T-helper 2 cell (primary cell): ENCODE data around the gene DPF1.
A peak's percentile ranks its signal among the peaks of the same experiment; 100 is the strongest.

Source experiments
- DNase-seq, 5 experiments: peaks; one replicate each; pipeline versions ENCODE4 v3.0.0 to v3.0.0-alpha.2; 2012 to 2022

Gene DPF1

DNA sequence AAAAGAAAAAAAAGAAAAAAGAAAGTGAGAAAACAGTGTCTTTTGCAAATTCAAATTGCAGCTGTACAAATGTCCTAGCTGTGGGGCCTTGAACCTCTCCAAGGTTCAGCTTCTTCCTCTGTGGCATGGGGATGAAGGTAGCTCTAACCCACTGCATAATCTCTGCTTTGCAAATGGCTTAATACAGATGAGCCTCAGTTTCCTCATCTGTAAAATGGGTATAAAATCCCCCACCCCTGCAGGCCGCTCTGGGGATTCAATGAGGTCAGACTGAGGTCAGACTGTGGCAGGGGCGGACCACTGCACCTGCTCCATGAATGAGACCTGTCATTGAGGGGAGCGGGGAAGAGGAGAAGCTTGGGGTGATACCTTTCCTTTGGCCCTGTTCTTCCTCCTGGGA is 5.8 kb downstream of the DPF1 start:
- DNase-seq, result no peak

DNA sequence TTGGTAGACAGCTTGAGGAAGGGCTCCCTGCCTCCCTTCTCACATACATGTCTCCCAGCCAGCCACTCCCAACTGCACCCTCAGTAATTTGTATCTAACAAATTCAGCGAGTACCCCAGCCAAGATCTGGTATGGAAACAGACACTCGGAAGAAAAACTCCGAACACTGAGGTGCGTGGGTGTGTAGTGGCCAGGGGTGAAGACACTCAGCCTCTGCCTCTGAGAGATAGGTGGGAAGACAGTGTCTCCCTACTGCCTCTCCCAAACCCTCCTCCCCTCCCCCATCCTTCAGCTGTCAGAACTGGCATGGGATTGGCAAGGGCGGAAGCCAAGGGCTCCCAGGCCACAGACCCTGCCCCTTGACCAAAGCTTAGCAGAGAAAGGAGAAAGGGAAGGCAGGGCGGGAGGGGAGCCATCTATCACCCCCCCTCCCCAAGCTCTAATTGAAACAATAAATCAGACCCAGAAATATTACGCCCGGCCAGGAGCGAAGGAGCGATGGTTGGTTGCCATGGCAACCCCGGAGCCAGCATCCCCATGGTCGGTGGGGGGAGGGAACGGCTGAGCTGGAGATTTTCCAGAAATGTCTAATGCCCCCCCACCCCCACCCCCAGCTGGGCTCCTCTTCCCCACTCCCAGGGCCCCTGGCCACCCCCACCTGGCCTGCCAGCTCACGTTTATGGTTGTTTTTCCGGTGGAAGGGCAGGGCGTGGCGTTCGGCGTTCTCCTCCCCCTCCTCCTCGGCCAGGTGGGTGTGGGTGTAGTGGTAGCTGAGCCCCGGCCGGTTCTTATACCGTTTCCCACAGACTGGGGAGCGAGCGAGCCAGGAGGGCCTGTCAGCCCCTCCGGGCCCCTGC is 7.0 kb downstream of the DPF1 start:
- no peak for DNase-seq

DNA sequence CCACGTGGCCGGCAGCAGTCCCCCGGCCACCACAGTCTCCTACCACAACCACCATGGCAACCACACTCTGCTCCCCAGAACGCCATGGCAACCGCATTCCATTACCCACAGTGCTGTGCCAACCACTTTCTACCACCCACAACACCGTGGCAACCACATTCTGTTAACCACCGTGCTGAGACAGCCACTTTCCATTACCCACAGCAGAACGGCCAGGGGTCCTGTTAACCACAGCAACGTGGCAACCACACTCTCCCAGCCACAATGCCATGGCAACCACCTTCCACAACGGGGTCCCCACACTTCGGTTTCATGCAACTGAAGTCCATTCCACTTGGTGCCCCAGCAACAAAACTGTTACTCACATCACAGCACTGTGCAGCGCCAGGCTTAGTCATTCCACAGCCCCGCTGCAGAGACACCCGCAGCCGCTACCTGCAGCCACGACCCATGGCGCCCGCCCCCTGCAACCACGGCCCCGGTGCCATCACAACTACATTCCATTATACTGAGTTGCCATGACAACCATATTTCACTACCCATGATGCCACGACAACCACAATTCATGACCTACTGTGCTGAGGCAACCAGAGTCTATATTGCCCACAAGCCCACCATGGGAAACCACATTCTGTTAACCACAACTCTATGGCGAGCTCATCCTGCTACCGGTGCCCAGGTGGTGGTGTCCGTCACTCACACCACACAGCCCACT is 10.0 kb downstream of the DPF1 start:
- peak in 4 of 5 experiments; percentile 28 to 94 (median 57) for DNase-seq

DNA sequence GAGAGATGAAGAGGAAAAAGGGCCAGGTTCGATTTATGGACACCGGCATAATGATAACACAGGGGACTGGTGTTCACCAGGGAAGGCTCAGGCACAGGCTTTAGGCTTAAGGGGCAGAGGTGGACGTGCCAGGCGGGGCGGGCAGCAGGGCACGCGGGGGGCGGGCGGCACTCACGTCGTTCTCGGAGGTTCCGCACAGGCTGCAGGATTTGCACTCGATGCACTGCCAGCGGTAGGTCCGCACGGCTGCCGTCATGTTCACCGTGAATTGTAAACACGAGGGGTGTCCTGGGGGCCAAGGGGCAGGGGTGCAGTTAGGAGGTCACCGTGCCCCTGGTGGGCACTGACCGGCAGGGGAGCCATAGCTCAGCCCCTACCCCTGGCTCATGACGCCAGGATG is 10.6 kb downstream of the DPF1 start:
- no peak for DNase-seq

DNA sequence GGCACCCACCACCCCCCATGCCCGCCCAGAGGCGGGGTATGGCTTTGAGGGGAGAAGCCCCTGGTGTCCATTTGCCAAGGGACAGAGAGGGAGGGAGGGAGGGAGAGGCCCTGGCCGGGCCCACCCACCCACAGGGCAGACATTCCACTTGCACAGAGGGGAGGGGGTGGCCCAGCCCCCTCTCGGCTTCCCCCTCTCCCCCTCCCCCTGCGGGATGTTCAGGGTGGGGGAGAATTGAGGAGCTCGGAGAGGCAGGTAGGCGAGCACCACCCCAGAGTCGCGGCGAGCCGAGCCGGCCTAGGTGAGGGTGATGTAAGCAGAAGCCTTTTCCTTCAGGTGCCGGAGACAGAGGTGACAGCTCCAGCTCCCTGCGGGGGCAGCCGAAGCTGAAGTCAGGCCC is 12.3 kb downstream of the DPF1 start:
- DNase-seq, result no peak

DNA sequence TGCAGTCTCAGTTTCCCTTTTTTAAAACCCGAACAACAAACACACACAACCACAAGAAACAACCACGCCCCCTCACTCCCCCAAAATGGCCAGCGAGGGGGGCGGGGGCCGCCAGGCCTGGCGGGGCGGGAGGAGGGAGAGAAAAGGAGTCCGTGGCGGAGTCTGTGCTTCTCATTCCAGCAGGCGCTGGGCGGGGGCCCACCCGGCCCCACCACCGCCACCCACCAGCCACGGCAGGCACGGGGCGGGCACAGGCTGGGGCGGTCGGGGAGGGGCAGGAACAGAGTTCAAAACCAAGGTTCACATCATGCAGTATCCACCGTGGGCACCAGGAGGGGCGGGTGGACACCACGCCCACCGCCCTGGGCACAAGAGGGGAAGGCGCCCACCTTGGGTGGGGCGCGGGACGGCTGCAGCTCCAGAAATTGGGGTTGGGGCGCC is 12.9 kb downstream of the DPF1 start:
- DNase-seq, result no peak

DNA sequence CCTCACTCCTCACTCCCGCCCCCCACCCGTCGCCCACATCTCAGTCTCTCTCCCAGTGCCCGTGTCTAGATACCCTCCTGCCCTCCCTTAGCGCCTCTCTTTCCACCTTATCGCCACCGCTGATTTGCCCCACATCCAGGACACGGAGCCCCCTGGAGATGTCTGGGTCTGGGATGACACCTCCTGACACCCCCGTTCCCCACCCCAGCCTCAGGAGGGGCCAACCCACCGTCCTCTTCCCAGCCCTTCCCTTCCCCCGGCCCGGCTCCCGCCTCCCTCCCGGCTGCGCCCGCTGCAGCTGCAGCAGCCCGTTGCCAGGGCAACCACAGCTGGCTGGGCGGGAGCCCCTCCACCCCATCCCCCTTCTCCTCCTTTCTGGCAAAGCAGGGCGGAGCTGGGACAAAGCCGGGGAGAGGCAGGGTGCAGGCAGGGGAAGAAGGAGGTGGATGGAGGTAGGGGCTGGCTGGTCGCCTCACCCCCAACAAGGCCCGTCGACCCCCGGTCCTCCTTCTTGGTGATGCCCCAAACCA is 13.5 kb downstream of the DPF1 start:
- DNase-seq, result no peak

DNA sequence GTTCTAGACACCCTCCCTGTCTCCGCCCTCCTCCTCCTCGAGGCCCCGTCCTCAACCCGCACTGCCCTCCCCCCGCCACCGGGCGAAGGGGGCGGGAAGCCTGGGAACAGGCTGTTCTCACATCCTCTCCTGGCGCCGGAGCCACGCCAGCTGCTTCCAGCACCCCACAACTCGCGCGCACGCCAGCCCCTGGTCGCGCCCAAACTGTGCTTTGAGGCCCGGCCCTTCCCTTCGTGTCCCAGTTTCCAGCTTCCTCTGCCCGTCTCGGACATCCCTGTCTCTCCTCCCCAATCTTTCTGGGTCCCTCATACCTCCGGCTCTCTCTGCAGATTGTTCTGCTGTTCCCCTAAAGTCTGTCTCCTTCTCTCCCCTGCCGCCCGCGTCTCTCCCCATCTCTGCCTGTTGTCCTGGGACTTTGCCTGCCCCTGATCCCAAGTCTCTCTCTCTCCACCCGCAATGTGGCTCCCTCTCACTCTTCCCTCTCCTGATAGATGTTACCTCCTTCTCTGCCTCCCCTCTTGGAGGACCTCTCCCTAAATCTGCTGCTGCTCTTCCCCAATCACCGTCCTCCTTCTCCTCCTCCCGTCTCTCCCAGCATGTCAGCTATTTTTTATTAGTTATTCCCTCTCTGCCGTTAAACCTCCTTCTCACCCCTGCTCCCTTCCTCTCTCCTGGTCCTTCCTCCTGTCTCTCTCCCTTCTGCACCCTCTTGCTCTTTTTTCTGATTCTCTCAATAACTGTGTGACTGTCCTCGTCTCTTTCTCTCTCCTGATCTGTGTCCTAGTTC is 14.2 kb downstream of the DPF1 start:
- DNase-seq, result no peak

DNA sequence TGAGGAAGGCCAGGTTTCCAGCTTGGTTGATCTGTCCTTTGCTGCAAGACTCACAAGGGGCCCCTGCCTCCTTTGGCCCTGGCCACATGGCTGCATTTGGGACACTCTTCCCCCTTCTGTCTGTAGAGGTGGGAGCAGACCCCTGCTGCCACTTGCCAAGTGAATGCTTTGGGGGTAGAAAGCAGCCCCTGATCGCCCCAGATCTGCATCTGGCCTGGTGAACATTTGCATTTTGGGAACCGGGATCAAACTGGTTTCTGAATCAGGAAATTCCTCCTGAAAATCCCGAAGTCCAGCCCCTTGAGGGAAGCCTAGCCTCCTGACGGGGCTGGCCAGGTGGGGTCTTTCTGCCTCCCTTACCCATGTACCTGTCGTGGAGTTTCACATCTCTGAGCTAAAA is 14.9 kb downstream of the DPF1 start:
- no peak for DNase-seq

DNA sequence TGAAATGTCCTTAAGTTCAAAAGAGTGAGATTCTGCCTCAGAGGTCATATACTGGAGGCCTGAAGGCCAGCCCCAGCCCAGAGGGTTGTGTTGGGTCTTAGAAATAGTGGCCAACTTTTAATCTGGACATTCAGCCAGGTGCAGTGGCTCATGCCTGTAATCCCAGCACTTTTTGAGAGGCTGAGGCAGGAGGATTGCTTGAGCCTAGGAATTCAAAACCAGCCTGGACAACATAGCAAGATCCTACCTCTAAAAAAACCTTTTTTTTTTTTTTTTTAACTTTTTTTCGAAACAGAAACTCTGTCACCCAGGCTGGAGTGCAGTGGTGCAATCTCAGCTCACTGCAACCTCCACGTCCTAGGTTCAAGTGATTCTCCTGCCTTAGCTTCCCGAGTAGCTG is 15.5 kb downstream of the DPF1 start:
- no peak for DNase-seq

DNA sequence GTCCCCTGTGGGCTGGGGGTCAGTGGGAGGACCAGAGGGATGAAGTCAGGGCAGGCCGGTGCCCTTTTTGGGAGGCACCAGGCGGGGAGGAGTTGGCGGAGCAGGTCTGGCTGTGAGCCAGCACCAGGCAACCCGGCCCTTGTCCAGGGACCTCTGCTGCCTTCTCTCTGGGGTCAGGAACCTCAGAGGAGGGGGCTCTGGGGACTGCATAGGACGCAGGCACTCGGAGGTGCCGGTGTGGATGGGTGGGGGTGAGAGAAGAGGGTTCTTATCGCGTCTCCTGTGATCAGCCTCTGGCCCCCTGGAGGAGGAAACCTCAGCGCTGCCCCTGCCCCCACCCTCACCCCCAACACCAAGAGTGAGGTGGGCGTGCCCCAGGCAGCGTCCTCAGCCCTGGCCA is 16.5 kb downstream of the DPF1 start:
- DNase-seq, result no peak

DNA sequence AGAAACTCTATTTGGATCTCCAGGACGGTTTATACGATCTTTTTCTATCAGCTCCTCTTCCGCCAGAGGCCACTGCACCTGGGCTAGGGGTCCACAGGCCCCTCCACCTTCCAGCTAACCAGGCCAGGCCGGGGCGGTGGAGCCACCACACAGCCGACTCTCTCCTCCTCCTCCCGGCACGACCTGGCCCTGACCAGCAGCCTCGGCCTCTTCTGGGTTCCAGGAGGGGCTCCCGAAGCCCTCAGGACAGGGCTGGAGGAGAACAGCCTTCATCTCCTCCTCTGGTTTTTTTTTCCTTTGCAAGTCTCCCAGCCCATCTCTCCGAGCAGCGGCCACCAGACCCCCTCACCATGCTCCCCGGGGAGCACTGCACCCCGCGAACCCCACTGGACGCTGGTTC is 17.1 kb downstream of the DPF1 start:
- no peak for DNase-seq

DNA sequence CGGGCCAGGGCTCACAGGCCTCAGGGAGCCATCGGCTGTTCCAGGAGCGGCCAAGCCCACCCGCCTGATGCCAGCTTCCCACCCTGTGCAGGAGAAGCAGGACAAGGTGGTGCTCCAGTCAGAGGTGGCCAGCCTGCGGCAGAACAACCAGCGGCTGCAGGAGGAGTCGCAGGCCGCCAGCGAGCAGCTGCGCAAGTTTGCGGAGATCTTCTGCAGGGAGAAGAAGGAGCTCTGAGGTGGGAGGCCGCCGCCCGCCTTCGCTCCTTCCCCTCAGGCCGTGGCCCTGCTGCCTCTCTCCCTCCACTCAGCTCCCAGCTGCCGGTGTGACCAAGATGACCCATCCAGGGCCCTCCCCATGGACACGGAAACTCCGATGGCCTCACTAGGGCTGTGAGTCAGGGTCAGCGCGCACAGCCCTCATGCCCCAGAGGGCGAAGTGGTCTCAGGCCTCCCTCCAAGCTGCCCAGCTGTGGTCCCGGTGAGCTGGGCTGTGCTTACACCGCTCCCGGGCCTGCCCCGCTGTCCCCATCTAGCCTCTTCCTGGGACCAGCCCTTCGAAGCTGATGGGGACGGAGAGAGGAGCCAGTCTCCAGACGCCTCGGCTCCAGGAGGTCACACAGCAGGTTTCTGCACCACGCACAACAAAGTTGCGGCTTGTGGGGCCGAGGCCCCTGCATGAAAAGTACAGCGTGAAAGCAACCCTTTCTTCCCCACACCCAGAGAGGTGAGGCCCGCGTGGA is 17.8 kb downstream of the DPF1 start:
- DNase-seq, result no peak

DNA sequence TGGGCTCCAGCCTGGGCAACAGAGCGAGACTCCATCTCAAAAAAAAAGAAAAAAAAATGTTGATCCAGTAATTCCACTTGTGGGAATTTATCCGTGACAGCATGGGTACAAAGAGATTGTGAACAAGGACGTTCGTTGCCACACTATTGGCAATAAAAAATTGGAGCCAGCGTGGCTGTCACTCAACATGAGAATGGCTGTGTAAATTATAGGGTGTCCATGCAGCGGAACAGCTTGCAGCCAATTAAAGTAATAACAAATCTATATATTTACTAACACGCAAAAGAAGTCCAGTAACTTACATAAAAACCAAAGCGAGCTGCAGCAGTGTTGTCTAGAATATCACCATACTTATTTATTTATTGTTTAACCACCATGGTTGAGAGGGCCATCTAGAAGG is 19.3 kb downstream of the DPF1 start:
- no peak for DNase-seq

DNA sequence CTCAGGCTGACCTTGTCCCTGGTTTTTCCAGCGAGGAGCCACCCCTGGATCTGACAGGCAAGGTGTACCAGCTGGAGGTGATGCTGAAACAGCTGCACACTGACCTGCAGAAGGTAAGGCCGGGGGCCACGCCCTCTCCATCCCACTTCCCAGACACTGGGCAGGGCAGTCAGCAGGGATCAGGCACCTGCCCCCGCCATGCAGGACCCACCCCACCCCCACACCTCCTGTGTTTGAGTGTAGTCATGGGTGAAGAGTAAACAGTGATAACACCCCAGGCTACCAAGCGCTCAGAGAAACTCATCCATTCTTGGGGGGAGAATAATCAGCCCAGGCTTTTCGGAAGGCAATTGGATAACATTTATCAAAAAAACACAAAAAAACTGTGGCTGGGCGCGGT is 19.9 kb downstream of the DPF1 start:
- DNase-seq, result no peak

DNA sequence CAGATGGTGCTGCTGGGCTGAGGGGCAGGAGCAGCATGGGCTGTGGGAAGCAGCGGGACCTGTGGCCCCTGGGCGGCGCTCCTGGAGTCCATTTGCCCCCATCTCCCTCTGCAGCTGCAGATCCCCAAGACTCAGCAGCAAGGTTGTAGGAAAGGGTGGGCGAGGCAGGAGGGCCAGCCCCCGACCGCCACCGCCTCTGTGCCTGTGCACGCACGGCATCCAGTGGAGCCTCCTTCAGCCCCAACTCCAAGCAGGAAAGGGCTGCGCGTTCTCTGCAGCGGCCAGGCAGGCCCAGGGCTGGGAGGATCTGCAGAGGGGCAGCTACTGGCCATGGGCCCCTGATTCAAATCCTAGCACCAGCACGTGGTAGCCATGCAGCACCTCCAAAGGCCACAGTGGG is 20.8 kb downstream of the DPF1 start:
- DNase-seq, result no peak

DNA sequence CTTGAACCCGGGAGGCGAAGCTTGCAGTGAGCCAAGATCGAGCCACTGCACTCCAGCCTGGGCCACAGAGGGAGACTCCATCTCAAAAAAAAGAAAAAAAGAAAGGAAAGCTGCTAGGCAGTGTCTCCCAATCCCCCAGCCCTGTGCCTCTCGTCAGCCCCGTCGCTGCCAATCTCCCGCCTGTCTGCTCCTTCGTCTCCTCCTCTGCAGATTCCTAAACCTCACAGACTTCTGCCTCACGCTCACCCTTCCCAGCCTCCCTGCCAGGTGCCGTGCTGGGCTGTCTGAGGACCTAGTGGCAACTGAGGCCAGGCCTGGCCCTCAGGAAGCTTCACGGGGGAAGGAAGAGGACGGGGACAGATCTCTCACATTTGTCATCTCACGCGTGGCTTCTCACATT is 21.5 kb downstream of the DPF1 start:
- DNase-seq, result no peak

DNA sequence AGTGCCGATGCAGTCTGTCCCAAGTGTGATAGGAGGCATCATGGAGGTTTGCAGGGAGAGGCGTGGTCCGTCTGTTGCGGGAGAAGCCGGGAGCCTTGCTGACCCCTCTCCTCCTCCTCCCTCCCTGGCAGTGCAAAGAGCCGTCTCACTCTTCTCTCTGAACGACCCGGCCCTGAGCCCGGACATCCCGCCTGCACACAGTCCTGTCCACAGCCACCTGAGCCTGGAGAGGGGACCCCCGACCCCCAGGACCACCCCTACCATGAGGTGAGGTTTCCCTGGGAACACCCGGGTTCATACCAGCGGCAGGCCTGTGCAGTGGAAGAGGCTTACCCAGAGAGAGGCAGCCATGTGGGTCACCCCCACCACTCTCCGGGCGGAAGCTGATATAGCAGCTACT is 22.3 kb downstream of the DPF1 start:
- DNase-seq, result no peak

DNA sequence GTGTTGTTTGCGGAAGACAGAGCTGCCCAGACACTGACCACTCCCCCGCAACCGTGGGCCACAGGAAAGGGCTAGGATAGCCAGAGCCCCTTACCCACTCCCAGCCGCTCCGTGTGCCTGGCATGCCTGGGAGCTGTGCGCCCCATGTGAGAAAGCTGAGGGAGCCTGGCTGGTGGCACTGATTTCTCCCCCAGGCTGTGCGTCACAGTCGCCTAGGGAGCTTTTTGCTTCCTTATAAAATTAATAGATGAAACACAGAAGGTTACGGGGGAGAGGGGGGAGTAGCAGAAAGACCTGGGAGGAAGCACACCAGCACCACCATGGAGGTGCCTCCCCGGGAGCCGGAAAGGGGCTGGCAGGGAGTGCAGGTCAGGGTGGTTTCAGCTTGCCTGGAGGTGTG is 24.7 kb downstream of the DPF1 start:
- no peak for DNase-seq

DNA sequence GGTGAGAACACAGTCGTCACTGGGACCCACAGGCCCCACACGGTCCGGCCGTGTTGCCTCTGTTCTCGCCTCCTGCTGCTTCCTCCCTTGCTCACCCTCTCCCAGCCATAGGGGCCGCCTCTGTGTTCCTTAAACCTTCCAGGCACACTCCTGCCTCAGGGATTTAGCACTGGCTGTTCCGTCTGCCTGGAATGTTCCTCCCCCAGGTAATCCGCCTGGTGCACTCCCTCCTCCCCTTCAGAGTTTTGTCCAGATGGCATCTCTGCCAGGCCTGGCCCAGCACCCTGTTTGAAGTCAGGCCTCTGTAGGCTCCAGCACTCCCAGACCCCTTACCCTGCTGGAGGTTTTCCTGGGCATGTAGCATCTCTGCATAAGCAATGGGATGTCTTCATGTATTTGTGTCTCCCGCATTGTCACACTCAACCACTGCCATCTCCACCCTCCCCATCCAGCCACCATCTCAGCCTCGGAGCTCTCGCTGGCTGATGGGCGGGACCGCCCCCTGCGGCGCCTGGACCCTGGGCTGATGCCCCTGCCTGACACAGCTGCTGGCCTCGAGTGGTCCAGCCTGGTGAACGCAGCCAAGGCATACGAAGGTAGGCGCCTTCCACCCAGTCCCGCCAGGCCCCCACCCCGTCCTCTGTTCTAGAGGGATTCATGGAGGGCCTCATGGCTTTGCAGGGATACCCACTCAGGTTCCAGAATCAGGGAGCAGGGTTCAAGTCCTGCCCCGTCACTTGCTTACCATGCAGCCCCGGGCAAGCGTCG is 25.9 kb downstream of the DPF1 start:
- no peak for DNase-seq

DNA sequence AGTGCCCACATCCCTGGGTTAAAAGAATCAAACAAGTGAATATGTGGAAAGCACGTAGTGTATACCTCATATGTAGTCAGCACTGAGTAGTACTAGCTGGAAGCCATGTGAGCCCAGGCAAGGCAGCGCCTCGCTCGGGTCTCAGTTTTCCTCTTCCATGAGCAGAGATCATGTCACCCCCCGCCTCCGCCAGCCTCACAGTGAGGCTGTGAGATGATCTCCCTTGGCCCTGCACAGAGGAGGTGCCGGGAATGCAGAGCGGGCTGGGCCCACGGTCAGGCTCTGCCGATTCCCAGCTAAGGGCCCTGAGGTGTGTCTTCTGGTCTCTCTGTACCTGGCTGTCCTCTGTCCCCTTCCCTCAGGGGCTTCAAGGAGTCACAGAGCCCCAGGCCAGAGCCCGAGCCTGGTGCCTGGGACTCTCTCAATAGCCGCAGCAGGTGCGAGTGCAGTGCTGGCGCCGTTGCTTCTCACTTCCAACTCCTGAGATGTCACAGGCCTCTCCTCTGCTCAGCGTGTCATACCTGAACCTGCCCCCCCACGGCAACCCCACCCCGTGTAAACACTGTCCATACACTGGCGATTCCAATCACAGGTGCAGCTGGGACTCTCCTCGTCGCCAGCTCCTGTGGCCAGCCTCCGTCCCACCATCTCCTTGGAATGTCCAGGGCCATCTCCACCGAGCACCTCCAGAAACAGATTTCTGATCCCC is 26.9 kb downstream of the DPF1 start:
- DNase-seq, result no peak
